HG03342 (cell line): ENCODE results near the gene RASGRP1.
"Not testable (repeated sequence)": the region's sequence is repeated elsewhere in the genome, so short reads cannot be mapped to it uniquely, and the experiment has no call there.

Experiments
- ATAC-seq: cut with Tn5 transposase; IDR thresholded peaks from one replicate; pipeline ENCODE4 v1.9.1; 2021; ENCODE audit warnings: mild to moderate bottlenecking, moderate library complexity; ENCODE audit not compliant: unreplicated experiment

The RASGRP1 gene

GRCh38 chr15:38564557-38565286 lies at the start of gene RASGRP1:
RASGRP1 (minus strand) TSS chr15:38564814; CDS start chr15:38564628, 186 bp downstream.
- peak; percentile 54 for ATAC-seq

- ATAC-seq = no peak
Measured at GRCh38 chr15:38613085-38613484, 48.5 kb upstream of the RASGRP1 start.

DNA sequence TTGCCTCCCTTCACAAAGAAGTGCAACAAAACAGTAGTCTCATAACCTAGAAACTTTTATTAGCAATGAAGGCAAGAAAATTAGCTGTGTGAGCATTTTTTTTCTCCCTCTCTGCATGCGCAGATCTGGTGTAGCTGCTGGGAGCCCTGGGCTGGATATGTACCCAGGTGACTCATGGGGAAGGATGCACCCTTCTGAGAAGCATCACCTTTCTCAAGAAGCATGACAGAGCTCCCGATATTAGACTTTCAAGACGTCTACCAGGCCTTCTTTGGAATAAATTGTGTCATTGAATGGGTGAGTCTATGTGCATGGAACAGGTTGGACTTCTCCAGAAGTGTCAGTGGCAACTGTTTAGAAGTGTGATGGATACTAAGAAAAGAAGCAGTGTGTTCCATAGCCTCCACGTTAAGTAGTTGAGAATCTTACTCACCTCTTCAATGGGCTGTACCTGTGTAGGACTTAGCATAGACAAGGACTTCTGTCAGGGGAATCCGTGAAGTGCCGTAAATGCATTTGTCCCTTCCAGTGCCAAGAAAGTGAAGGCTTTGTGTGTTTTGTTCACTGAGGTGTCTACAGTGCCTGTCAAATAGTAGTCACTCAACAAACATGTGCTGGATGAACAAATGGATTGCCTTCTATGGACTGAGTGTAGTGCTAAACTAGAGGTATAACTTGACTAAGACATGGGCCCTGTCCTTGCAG lies 47.7 kb upstream of the RASGRP1 start:
- ATAC-seq = no peak

DNA sequence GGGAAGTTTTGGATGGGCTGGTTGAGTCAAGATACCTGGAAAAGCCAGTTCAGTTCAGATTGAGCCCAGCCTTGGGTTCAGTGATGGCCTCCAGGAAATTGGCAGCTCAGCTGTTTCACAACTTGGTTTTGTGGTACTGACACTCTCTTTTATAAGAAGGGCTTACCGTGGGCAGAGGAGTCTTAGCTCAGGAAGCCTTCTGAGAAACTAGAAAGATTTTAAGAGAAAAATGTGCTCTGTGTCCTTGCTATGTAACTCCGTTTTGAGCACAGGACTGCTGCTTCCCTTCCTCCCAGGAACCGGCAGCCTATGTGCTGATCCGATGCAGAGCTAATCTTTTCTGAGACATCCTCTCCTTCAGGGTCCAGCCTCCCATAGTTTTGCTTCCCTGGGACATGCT lies 46.6 kb upstream of the RASGRP1 start:
- ATAC-seq = no peak

DNA sequence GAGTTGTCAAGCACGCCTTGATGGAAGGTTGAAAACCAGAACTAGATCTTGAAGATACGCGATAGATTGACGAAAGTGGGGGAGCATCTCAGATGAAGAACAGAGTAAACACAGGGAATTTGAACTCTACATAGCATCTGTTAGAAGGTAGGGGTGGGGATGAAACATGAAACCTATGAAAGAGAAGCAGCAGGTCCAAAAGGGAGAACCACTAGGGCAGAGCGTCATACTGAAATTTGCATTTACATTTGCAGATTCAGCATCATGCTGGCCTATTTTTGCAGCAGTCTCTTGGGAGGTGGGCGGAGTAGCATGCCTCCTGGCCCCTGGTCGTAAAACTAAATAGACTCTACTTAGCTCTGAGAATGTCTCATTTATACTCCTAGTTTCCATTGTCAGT lies 46.1 kb upstream of the RASGRP1 start:
- ATAC-seq = no peak

GRCh38 chr15:38609097-38609738 lies 44.6 kb upstream of the RASGRP1 start:
- ATAC-seq = no peak

DNA sequence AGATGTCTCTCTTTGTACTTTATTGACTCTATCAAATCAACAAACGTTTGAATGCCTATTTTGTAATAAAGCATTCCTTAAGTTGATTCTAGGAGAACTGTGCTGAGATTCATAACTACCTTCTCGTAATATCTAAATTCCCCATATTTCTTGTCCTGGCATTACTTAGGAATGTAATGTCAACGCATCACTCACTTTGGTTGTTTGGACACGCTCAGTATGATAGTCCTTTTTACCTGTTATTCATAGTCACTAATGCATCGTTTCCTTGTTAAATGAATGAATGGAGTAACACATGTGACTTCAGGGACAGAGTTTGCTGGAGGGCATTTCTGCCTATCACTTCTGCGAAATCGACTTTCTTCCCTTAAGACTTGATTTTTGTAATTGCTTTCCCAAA lies 44.1 kb upstream of the RASGRP1 start:
- no peak for ATAC-seq

DNA sequence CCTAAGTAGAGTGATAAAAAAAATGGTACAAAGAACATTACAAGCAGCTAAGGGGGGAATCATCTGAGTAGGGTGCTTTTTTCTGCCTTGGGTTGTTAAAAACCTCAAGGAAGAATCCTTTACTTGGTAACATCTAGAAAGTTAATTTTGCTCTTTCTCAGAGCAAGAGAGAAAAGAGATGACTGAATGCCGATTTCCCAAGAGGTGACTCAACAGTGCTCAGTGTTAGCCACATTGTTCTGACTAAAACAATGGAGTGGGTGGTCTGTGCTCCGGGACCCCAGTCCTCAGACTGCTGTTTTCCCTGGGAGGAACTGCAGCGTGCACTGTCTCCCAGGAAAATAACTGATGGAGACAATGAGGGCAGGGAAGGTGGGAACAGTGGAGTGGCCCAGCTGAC lies 41.1 kb upstream of the RASGRP1 start:
- ATAC-seq = no peak

DNA sequence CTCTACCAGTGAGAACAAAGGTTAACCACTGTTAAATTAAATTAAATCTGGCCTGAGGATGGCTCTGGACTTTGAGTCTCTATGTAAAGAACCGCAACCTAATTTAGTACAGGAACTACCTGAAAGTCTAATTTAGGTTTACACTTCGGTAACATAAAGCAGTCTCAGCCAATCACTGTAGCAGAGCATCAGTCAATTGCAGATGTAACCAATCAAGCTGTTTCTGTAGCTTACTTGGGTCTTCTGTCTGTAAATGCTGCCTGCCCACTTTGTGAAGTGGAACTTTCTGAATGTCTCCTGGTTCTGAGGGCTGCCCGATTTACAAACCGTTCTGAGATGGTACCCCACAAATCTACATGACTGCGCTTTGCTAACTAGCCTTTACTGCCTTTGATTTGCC lies 39.1 kb upstream of the RASGRP1 start:
- ATAC-seq = no peak

DNA sequence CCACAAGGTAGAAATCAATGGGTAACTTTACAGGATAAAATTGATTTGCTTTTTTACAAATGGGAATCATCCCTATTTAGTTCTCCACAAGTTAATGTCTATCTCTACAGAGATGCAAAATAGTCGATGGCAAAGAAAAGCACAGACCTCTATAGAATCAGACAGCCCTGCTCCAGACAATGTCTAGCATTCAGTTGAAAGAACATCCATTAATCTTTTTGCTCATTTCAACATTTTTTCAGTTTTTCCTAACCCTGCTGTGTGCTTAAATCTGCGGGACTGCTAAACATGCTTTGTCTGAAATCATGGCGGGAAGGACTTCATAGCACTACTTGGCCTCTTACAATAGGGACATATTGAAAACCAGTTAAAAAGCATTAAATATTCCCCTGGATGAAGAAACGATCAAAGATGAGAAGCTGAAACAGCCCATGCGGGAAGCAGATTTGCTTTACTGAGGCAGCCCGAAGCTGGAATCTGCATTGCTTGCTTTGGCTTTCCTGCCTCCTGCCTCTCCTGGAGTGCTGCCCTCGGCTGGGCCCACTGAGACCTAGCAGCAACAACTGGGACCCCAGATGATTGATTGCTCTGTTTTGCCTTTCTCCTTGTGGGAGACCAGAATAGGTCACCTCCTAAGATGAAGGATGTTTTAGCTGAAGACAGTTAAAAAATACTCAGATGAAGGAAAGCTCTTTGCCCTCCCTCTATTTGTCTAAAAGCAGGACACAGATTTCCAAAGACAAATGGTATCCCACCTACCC lies 38.5 kb upstream of the RASGRP1 start:
- no peak for ATAC-seq

GRCh38 chr15:38600236-38600635 lies 35.6 kb upstream of the RASGRP1 start:
- ATAC-seq = no peak

GRCh38 chr15:38598749-38599148 lies 34.1 kb upstream of the RASGRP1 start:
- no peak for ATAC-seq

- ATAC-seq = no peak
Measured at GRCh38 chr15:38597219-38597800, 32.7 kb upstream of the RASGRP1 start.

- ATAC-seq = no peak
Measured at GRCh38 chr15:38593524-38593923, 28.9 kb upstream of the RASGRP1 start.

GRCh38 chr15:38589502-38589901 lies 24.9 kb upstream of the RASGRP1 start:
- no peak for ATAC-seq

- ATAC-seq = no peak
Measured at GRCh38 chr15:38588672-38589071, 24.1 kb upstream of the RASGRP1 start.

GRCh38 chr15:38587214-38587613 lies 22.6 kb upstream of the RASGRP1 start:
- peak; percentile 53 for ATAC-seq

- ATAC-seq = not testable (repeated sequence)
Measured at GRCh38 chr15:38586005-38586404, 21.4 kb upstream of the RASGRP1 start.

GRCh38 chr15:38578626-38579025 lies 14.0 kb upstream of the RASGRP1 start:
- ATAC-seq = no peak

- no peak for ATAC-seq
Measured at GRCh38 chr15:38577424-38577987, 12.9 kb upstream of the RASGRP1 start.

DNA sequence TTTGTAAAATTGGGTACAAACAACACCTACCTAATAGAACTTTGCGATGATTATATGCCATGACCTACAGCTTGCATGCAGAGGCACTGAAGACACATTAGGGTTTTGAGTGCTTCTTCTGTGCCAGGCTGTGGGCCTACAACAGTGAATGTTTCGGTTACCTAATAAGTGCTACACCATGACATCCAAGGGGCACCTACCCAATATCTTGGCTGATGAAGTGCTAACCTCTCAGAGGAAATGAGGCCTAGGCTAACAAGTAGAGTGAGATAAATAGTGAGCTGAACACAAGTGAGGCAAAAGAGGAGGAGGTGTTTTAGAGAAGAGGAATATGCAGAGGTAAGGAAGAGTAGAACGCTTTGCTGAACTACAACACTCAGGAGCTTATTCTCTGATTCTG lies 12.2 kb upstream of the RASGRP1 start:
- no peak for ATAC-seq
